Activated CD4-positive, alpha-beta T cell treated with anti-CD3 and anti-CD28 coated beads, Interleukin-2, amount 10 ng/mL, durations not matched to agents 24 days and 14 days (primary cell): ENCODE measurements around the gene DAB1. TPM values are rescaled to one million over a fixed set of nuclear protein-coding genes. Genes with fewer than 3 reads are reported as not detected.
"Not testable (repeated sequence)": the region's sequence is repeated elsewhere in the genome, so short reads cannot be mapped to it uniquely, and the experiment has no call there.

ENCODE experiments used
- DNase-seq: peaks from one replicate; pipeline ENCODE4 v3.0.0; 2022
- H3K27ac Mint-ChIP-seq: one replicate; pipeline ENCODE4 v1.8.0; 2022; ENCODE audit warnings: mild to moderate bottlenecking, mixed read lengths
- H3K27me3 Mint-ChIP-seq: one replicate; pipeline ENCODE4 v1.8.0; 2022; ENCODE audit warnings: mixed read lengths
- H3K36me3 Mint-ChIP-seq: one replicate; pipeline ENCODE4 v1.8.0; 2022; ENCODE audit warnings: low read depth, mild to moderate bottlenecking, mixed read lengths
- H3K4me1 Mint-ChIP-seq: one replicate; pipeline ENCODE4 v1.8.0; 2021; ENCODE audit warnings: mixed read lengths
- H3K4me3 Mint-ChIP-seq: one replicate; pipeline ENCODE4 v1.8.0; 2022; ENCODE audit warnings: mild to moderate bottlenecking, moderate library complexity, mixed read lengths
- H3K9me3 Mint-ChIP-seq: one replicate; pipeline ENCODE4 v1.8.0; 2021; ENCODE audit warnings: mixed read lengths
- intact Hi-C: fragments of 100-400 bp; cut with micrococcal nuclease; formaldehyde crosslinking; loops from one replicate; pipeline ENCODE4 v1.15.1; 2023
- total RNA-seq: library from RNA; stranded (reverse); gene quantifications from 2 replicates; pipeline ENCODE4 v1.2.3, GENCODE V29; 2022

Gene DAB1
- total RNA-seq, 1 donor from 2014 or later: not detected

- Mint-ChIP-seq H3K27ac (no peak overlapping the region), H3K36me3 (no peaks in the 10 kb centered on the region), H3K4me3 (no peak overlapping the region), H3K27me3 (no peaks in the 10 kb centered on the region), H3K4me1 (no peaks in the 10 kb centered on the region), H3K9me3 (no peaks in the 10 kb centered on the region)
- no peak for DNase-seq
- intact Hi-C loops: no loop called here
These were observed 334.0 kb downstream of the DAB1 start for GRCh38 chr1:57089855-57090254.

GRCh38 chr1:57089221-57089620, 334.6 kb downstream of the DAB1 start:
- no peak for DNase-seq
- no peaks in the 10 kb centered on the region for H3K27me3 Mint-ChIP-seq
- H3K9me3 Mint-ChIP-seq: no peaks in the 10 kb centered on the region
- no peak overlapping the region for H3K4me3 Mint-ChIP-seq
- no peaks in the 10 kb centered on the region for H3K36me3 Mint-ChIP-seq
- H3K4me1 Mint-ChIP-seq: no peaks in the 10 kb centered on the region
- intact Hi-C loops: no loop called here
- H3K27ac Mint-ChIP-seq: no peak overlapping the region

GRCh38 chr1:57088653-57089052, 335.2 kb downstream of the DAB1 start:
- Mint-ChIP-seq H3K4me1 (no peaks in the 10 kb centered on the region), H3K9me3 (no peaks in the 10 kb centered on the region), H3K4me3 (no peak overlapping the region), H3K36me3 (no peaks in the 10 kb centered on the region), H3K27ac (no peak overlapping the region), H3K27me3 (no peaks in the 10 kb centered on the region)
- DNase-seq: no peak
- intact Hi-C loops: no loop called here

GRCh38 chr1:57087660-57088059, 336.2 kb downstream of the DAB1 start:
- H3K36me3 Mint-ChIP-seq, H3K4me1 Mint-ChIP-seq, DNase-seq, intact Hi-C loops, H3K27ac Mint-ChIP-seq, H3K4me3 Mint-ChIP-seq, H3K27me3 Mint-ChIP-seq, H3K9me3 Mint-ChIP-seq: not testable (repeated sequence)

GRCh38 chr1:57086154-57086553, 337.7 kb downstream of the DAB1 start:
- intact Hi-C loops: no loop called here
- Mint-ChIP-seq H3K4me1 (no peaks in the 10 kb centered on the region), H3K36me3 (no peaks in the 10 kb centered on the region), H3K27me3 (no peaks in the 10 kb centered on the region), H3K9me3 (no peaks in the 10 kb centered on the region), H3K27ac (no peak overlapping the region), H3K4me3 (no peak overlapping the region)
- DNase-seq: no peak

GRCh38 chr1:57084701-57085100, 339.2 kb downstream of the DAB1 start:
- H3K27me3 Mint-ChIP-seq: no peaks in the 10 kb centered on the region

GRCh38 chr1:57082711-57083439, 341.0 kb downstream of the DAB1 start:
- no peaks in the 10 kb centered on the region for H3K4me1 Mint-ChIP-seq
- intact Hi-C loops: no loop called here
- no peak for DNase-seq
- no peak overlapping the region for H3K4me3 Mint-ChIP-seq
- H3K36me3 Mint-ChIP-seq: no peaks in the 10 kb centered on the region
- no peaks in the 10 kb centered on the region for H3K9me3 Mint-ChIP-seq
- H3K27ac Mint-ChIP-seq: no peak overlapping the region
- no peaks in the 10 kb centered on the region for H3K27me3 Mint-ChIP-seq

More at GRCh38 chr1:57084701-57085100, 339.2 kb downstream of the DAB1 start:
- H3K36me3 Mint-ChIP-seq: no peaks in the 10 kb centered on the region
- DNase-seq: no peak
- intact Hi-C loops: no loop called here
- no peak overlapping the region for H3K4me3 Mint-ChIP-seq
- H3K4me1 Mint-ChIP-seq: no peaks in the 10 kb centered on the region
- H3K9me3 Mint-ChIP-seq: no peaks in the 10 kb centered on the region
- no peak overlapping the region for H3K27ac Mint-ChIP-seq

GRCh38 chr1:57079454-57080157, 344.3 kb downstream of the DAB1 start:
- H3K27me3 Mint-ChIP-seq: no peaks in the 10 kb centered on the region
- H3K27ac Mint-ChIP-seq: no peak overlapping the region
- H3K4me3 Mint-ChIP-seq: no peak overlapping the region
- H3K4me1 Mint-ChIP-seq: no peaks in the 10 kb centered on the region
- DNase-seq: no peak
- intact Hi-C loops: no loop called here
- no peaks in the 10 kb centered on the region for H3K9me3 Mint-ChIP-seq
- H3K36me3 Mint-ChIP-seq: no peaks in the 10 kb centered on the region

GRCh38 chr1:57072401-57073110, 351.3 kb downstream of the DAB1 start:
- H3K27me3 Mint-ChIP-seq: no peaks in the 10 kb centered on the region
- no peaks in the 10 kb centered on the region for H3K36me3 Mint-ChIP-seq
- no peaks in the 10 kb centered on the region for H3K9me3 Mint-ChIP-seq
- no peak overlapping the region for H3K4me3 Mint-ChIP-seq
- H3K27ac Mint-ChIP-seq: no peak overlapping the region
- intact Hi-C loops: no loop called here
- H3K4me1 Mint-ChIP-seq: no peaks in the 10 kb centered on the region
- no peak for DNase-seq

- DNase-seq: no peak
- Mint-ChIP-seq H3K27ac (no peak overlapping the region), H3K9me3 (no peaks in the 10 kb centered on the region), H3K4me1 (no peaks in the 10 kb centered on the region), H3K4me3 (no peak overlapping the region), H3K27me3 (no peaks in the 10 kb centered on the region), H3K36me3 (no peaks in the 10 kb centered on the region)
- intact Hi-C loops: no loop called here
These were observed 356.0 kb downstream of the DAB1 start for GRCh38 chr1:57067863-57068262.

- Mint-ChIP-seq H3K9me3 (no peaks in the 10 kb centered on the region), H3K27me3 (no peaks in the 10 kb centered on the region), H3K36me3 (no peaks in the 10 kb centered on the region), H3K27ac (no peak overlapping the region), H3K4me1 (no peaks in the 10 kb centered on the region), H3K4me3 (no peak overlapping the region)
- intact Hi-C loops: no loop called here
- no peak for DNase-seq
These were observed 356.8 kb downstream of the DAB1 start for GRCh38 chr1:57066980-57067610.

GRCh38 chr1:57065442-57065841, 358.4 kb downstream of the DAB1 start:
- H3K27me3 Mint-ChIP-seq: no peaks in the 10 kb centered on the region
- H3K36me3 Mint-ChIP-seq: no peaks in the 10 kb centered on the region
- H3K27ac Mint-ChIP-seq: no peak overlapping the region
- no peak for DNase-seq
- H3K4me1 Mint-ChIP-seq: no peaks in the 10 kb centered on the region
- intact Hi-C loops: no loop called here
- H3K9me3 Mint-ChIP-seq: no peaks in the 10 kb centered on the region
- H3K4me3 Mint-ChIP-seq: no peak overlapping the region

GRCh38 chr1:57064379-57065140, 359.3 kb downstream of the DAB1 start:
- H3K36me3 Mint-ChIP-seq: no peaks in the 10 kb centered on the region
- intact Hi-C loops: no loop called here
- H3K9me3 Mint-ChIP-seq: no peaks in the 10 kb centered on the region
- no peak overlapping the region for H3K4me3 Mint-ChIP-seq
- DNase-seq: no peak
- no peaks in the 10 kb centered on the region for H3K27me3 Mint-ChIP-seq
- no peak overlapping the region for H3K27ac Mint-ChIP-seq
- no peaks in the 10 kb centered on the region for H3K4me1 Mint-ChIP-seq
